NCI-H2081 (cell line): ENCODE results near the gene C11orf52.

Source experiments
- DNase-seq, 2 experiments: peaks; one replicate each; lab custom pipeline; 2025; lab: John Stamatoyannopoulos, UW

The C11orf52 gene

GRCh38 chr11:111939836-111940604 is 21.3 kb downstream of the C11orf52 start:
- DNase-seq: peak in 1 of 2 experiments; percentile 60

GRCh38 chr11:111941963-111942362 is 23.2 kb downstream of the C11orf52 start:
- peak; percentile 60 to 78 for DNase-seq

- DNase-seq: no peak
Observed at GRCh38 chr11:111942829-111943228, 24.1 kb downstream of the C11orf52 start.

- DNase-seq: no peak
Observed at GRCh38 chr11:111944139-111944538, 25.4 kb downstream of the C11orf52 start.

GRCh38 chr11:111944651-111945051 is 25.9 kb downstream of the C11orf52 start:
- no peak for DNase-seq

DNA sequence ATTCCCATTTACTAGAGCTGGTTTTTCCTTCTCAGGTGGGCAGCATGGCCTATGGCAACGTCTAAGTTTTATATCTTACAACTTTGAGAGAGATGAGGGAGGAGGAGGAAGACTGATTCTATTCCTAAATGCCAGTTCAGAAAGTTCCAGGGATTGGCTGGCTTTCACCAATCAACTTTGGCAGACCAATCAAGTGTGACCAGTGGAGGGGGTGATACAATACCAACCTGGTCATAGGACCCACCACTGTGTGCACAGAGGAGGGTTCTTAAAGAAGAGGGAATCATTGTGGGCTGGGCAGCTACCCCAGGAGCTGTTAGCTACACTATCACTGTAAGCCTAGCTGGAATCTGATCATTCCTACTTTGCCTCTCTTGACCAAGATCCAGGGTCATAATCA is 26.5 kb downstream of the C11orf52 start:
- no peak for DNase-seq

- no peak for DNase-seq
Observed at GRCh38 chr11:111946499-111946898, 27.8 kb downstream of the C11orf52 start.

DNA sequence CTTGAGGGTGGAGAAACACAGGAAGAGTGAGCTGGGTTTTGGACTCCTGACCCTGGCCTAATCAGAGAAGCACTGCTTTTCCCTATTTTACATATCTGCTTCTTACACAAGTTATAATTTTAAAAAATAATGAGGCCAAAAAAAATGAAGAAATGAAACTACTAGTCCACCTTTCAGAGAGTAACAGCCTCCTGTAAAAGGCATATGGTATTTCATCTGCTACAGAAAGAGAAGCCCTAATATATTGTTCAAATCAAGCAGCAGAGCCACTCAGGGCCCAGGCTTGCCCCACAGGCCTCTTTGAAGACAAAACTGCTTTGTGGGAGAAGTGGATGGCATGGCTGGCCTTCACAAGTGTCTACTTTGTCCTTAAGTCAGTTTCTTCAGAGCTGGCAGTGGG is 28.4 kb downstream of the C11orf52 start:
- no peak for DNase-seq

GRCh38 chr11:111949519-111950426 is 31.1 kb downstream of the C11orf52 start:
- DNase-seq: no peak

DNA sequence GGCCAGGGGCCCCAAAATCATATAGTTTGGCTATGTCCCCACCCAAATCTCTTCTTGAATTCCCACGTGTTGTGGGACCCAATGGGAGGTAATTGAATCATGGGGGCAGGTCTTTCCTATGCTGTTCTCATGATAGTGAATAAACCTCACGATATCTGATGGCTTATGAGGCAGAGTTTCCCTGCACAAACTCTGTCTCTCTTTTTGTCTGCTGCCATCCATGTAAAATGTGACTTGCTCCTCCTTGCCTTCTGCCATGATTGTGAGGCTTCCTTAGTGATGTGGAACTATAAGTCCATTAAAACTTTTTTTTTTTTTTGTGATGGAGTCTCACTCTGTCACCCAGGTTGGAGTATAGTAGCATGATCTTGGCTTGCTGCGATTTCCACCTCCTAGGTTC is 32.9 kb downstream of the C11orf52 start:
- no peak for DNase-seq

GRCh38 chr11:111954154-111954553 is 35.4 kb downstream of the C11orf52 start:
- DNase-seq: no peak

- no peak for DNase-seq
Observed at GRCh38 chr11:111957663-111958444, 39.1 kb downstream of the C11orf52 start.

GRCh38 chr11:111960916-111961315 is 42.2 kb downstream of the C11orf52 start:
- DNase-seq: no peak

DNA sequence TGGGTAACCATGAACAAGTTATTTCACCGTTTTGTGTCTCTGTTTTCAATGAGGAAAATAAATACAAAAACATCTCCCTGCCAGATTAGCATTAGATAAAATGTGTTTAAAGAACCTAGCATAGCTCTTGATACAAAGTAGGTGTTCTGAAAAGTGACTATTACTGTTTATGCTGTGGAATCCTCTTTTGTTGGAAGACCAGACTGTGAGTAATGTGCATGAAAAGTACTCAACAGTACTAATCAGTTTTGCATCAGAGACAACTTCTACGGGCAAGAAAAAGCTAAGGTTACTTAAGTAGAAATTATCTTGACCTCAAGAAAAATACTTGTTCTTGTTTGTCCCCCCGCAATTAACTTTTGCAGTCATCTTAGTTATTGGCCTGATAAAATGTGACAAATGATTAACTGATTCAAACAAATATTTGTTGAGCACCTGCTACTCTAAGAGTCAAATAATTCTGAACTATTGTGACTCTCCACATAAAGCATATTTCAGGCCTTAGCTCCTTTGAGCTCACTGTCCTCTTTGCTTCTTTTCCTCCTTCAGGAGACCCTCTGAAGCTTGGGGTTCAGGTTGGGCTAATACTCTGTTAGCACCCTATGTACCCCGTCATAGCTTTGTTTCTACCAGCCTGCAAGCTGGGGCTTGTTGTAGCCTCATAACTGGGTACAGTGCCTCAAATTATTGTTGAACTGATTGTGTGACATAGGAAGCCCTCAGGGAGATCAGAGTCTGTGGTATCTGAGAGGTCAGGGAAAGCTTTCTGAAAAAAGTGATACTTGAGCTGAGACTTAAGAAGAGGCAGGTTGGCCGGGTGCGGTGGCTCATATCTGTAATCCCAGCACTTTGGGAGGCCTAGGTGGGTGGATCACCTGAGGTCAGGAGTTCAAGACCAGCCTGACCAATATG is 42.9 kb downstream of the C11orf52 start:
- DNase-seq: no peak

GRCh38 chr11:111963931-111964340 is 45.2 kb downstream of the C11orf52 start:
- no peak for DNase-seq

GRCh38 chr11:111966678-111967077 is 48.0 kb downstream of the C11orf52 start:
- DNase-seq: no peak

GRCh38 chr11:111967649-111968048 is 48.9 kb downstream of the C11orf52 start:
- DNase-seq: no peak

DNA sequence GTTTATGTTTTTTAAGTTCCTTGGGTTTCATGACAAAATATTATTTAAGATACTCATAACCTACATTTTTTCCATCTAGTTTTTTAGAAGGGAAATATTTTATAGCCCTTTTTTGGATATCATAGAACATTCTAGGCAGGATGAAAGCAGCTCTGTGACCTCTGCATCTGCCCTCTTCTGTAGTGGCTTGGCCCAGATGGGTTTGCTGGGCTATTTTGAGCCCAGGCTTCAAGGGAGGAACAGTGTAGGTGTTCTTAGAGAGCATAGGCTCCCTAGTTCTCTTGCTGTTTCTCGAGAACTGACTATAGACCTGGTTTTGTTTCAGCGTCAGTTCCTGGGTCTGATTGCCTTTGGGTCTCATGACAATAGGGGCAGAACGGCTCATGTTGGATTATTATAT is 50.6 kb downstream of the C11orf52 start:
- no peak for DNase-seq

DNA sequence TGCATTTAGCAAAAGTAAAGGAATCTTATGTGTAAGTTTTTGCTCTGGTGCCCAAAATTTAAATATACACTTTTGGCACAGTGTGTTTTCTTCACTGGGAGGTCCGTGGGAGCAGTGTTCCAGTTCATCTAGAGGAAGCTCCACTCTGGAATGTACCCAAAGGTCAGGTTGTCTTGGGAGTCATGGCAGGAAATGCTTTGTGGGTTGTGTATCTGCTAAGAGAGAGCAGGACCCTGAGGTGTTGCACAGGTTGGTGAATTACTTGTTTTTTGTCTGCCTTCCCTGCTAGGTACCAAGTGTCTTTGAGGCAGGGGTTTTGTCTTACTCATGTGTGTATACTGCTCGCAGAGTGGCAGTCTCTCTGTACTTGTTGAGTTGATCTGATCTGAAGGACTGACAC is 55.7 kb downstream of the C11orf52 start:
- DNase-seq: no peak

DNA sequence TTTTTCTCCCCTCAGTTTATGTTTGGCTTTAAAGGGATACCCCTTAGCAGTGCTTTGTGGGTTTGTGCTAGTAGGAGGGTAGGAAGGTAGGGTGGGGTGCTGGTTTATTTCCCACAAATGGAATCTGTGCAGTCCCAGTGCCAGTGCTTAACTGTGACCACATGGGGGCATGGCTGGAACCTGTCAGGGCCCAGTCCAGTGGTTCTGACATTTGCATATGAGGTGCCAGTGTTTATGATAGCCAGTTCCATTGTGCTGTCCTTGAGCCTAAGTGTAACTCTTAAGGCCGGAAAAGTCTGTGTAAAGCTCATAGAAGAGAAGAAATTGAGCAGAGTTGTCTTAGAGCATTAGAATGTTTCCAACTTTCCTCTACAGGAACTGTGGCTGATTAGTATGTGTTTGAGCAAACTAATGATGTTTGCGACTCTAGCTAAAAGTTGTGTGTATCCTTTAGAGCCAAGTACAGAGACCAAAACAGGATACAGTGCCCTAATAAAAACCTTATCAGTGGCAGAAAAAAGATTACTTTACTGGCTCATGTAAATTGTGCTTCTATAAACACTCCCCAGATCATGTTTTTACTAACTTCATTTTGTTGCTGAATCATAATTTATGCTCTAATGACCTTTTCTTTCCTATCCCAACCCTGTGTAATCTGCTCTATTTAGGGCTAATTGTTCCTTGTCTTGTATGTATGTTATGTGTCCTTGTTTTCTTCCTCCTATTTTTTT is 56.5 kb downstream of the C11orf52 start:
- DNase-seq: no peak
